AG09319 (cell line): ENCODE measurements around the gene GDF9.

Experiments used
- DNase-seq: peaks from one replicate; pipeline ENCODE4 v3.0.0-alpha.2; 2010; ENCODE audit warnings: low read depth; ENCODE audit errors: extremely low read depth
- TF ChIP-seq, protein P1 (sequence below): IDR thresholded peaks from 2 replicates; pipeline ENCODE4 v1.5.1; 2011; ENCODE audit warnings: low read depth, mild to moderate bottlenecking, inconsistent platforms, low read length, moderate library complexity

Gene GDF9

DNA sequence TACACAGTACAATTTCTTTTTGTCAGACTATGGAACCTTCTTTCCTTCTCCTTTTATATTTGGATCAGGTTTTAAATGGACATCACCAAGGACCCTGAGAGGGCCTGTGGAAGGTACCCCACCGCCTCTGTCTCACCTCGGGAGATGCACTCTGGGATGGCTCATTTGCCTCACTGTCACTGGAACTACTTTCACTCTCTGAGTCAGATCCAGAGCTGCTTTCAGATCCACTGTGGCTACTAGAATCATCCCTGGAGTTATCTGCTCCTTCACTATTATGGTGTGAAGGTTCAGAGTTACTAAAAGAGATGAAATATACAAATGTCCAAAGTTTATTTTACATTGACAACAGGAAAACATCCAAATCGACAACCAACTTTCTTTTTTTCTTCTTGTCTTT, 31.8 kb upstream of the GDF9 start:
- no peak for DNase-seq
- TF ChIP-seq, protein P1, sequence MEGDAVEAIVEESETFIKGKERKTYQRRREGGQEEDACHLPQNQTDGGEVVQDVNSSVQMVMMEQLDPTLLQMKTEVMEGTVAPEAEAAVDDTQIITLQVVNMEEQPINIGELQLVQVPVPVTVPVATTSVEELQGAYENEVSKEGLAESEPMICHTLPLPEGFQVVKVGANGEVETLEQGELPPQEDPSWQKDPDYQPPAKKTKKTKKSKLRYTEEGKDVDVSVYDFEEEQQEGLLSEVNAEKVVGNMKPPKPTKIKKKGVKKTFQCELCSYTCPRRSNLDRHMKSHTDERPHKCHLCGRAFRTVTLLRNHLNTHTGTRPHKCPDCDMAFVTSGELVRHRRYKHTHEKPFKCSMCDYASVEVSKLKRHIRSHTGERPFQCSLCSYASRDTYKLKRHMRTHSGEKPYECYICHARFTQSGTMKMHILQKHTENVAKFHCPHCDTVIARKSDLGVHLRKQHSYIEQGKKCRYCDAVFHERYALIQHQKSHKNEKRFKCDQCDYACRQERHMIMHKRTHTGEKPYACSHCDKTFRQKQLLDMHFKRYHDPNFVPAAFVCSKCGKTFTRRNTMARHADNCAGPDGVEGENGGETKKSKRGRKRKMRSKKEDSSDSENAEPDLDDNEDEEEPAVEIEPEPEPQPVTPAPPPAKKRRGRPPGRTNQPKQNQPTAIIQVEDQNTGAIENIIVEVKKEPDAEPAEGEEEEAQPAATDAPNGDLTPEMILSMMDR = no peak

DNA sequence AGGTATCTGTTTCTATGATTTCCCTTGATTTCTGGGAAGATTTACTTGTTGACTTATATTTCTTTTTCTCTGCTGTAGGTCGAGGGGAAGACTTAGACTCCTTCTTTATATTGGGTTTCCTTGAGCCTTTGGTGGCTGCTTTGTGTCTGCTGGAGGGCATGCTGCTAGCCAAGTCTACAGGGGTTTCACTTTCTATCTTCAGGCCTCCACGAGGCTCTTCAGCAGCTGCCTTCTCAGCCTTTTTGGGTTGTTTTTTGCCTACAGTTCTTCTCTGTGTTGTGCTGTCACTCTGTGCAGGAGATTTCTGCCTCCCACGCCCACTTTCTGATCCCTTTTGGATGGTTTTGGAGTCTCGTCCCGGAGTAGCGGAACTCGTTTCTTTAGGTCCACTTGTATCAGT, 30.4 kb upstream of the GDF9 start:
- TF ChIP-seq, protein P1 = no peak
- no peak for DNase-seq

DNA sequence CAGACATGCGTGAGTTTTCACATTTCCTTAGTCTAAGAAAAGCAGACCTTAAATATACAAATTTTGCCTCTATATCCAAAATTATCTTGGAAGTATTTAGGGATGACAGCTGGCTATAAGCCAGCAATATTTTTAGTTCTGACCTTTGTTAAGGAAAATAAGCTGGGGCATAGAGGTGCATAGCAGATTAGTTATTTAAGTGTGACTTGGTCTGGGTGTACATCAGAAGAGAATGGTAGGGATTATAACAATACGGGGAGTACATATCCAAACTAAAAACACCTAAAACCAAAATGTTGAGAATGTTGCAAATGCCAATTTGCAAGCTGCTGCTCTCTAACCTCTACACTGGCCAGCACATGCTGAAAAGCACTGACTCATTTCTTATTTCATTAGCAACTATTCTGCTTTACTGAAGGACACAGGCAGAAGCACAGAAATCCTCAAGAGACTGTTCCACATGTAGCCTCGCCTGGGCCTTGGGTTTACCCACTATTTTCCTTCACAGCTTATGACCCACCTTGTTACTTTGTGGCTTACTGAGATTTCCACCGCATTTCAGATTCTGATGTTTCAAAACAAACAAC, 29.5 kb upstream of the GDF9 start:
- DNase-seq = no peak
- TF ChIP-seq, protein P1 = no peak

DNA sequence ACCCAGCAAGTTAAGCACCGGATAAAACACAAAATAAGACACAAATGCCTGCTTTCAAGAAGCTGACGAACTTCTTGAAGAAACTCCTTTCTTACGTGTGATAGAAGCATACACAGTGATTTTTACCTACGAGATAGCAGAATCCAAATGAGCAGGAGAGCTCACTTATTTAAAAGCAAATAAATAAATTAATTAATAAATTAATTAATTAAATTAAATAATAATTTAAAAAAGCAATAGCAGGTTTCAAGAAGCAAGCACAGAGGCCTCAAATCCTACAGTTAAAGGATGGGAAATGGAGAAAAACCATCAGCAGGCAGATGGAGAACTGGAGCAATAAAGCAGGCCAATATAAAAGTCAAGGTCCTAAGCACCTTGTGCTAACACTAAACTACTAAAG, 24.5 kb upstream of the GDF9 start:
- TF ChIP-seq, protein P1 = no peak

DNA sequence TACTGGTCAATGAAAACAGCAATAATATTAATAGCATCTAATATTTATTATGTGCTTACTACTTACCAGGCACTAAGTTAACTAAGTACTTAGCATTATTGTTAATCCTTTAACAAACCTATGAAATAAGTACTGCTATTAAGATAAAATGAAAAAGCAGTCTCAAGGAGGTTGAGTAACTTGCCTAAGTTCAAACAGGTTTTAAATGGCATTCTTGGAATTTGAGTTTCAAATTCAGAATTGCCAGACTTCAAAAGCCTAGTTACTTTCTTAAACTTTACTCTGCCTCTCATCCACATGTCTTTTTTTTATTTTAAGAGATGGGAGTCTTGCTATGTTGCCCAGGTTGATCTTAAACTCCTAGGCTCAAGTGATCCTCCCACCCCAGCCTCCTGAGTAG, 23.2 kb upstream of the GDF9 start:
- TF ChIP-seq, protein P1 = no peak
- DNase-seq = no peak

More for the DNA sequence above, 24.5 kb upstream of the GDF9 start:
- DNase-seq = no peak

DNA sequence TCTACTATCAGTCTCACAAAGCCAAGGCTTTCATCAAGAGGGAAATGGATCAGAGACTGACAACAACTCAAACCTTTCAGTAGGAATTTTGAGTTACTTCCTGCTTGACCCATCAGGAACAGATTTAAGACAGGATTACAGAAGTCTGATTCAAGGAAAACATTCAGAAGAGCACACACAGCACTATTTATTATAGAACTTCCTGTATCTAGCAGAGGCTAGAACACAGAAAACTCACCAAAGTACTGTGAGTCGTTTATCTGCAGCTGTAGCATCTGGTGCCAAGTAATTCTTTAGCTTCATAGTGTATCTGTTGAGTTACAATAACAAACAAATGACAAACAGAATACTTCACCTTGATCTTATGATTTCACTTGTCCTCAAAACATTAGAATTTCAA, 21.0 kb upstream of the GDF9 start:
- DNase-seq = no peak
- TF ChIP-seq, protein P1 = no peak

DNA sequence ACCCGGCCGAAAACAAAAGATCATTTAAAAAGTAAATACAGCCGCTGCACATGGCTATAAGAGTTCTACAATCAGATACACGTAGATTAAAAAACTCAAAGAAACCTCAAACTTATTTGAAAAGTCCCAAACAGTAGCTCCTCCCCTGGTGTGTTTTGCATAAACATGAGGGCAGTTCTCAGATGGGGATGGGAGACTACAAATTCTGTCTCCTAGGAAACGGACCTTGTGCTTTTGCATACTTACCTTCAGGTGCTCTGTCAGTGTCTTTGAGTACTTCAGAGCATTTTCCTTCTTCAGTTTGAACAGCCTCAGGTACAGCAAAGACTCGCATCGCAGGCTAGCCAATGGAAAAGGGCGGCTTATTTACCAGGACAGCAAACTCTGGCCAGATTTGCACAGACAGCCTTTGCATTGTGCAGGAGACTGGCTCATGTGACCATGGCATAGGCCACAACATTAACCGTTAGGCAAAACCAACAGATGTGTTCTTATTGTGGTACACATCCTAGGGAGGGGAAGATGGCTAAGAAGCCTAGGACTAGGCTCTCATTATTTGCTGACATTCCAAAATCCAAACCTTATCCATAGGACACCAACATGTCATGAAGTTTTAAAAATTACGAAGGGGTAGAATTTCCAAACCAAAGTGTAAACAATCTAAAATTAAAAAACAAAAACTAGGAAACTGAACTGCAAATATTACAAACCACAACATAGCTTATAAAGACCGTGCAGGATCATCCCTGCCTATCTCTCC, 20.0 kb upstream of the GDF9 start:
- TF ChIP-seq, protein P1 = no peak
- DNase-seq = no peak
